Stomach (tissue), 4 donors: Measurements from ENCODE around the gene SLC35E4.

Experiments used
- CTCF ChIP-seq, 7 experiments: fragments of 450-650 bp in 4 of 7; fragments of 200-600 bp in 3 of 7; sonication (generic) in 3 of 7; IDR thresholded peaks; one replicate each; pipeline ENCODE4 v1.5.1; 2016 to 2019; ENCODE audit warnings: antibody characterized with exemption in 7 of 7, control low read depth in 2 of 7, mild to moderate bottlenecking in 1 of 7
- POLR2A ChIP-seq, 4 donors: fragments of 450-650 bp; IDR thresholded peaks; one replicate each; pipeline ENCODE4 v1.6.1; 2016; ENCODE audit warnings: antibody characterized with exemption in 4 of 4, control low read depth in 2 of 4, mild to moderate bottlenecking in 1 of 4, moderate library complexity in 1 of 4
- POLR2AphosphoS5 ChIP-seq, 3 donors: sonication (generic); formaldehyde crosslinking; IDR thresholded peaks; one replicate each; pipeline ENCODE4 v1.6.1; 2016; ENCODE audit warnings: antibody characterized with exemption in 3 of 3

GRCh38 chr22:30607939-30608338 is 27.6 kb upstream of the SLC35E4 start:
- TF ChIP-seq CTCF (IDR thresholded peaks at IDR 0.05): no peak
- no peak for TF ChIP-seq POLR2A (IDR thresholded peaks at IDR 0.05)
- TF ChIP-seq POLR2AphosphoS5 (IDR thresholded peaks at IDR 0.05): no peak
